VCaP (cell line): ENCODE data around the gene HMHB1.

Experiments
- H3K27ac ChIP-seq: fragments of 450-650 bp; 2 replicates; pipeline ENCODE4 v1.5.1; 2017
- TF ChIP-seq, protein P1 (sequence below): fragments of 450-650 bp; conservative IDR thresholded peaks from 2 replicates; pipeline ENCODE4 v1.5.1; 2017; ENCODE audit warnings: mild to moderate bottlenecking, moderate library complexity

The HMHB1 gene

DNA sequence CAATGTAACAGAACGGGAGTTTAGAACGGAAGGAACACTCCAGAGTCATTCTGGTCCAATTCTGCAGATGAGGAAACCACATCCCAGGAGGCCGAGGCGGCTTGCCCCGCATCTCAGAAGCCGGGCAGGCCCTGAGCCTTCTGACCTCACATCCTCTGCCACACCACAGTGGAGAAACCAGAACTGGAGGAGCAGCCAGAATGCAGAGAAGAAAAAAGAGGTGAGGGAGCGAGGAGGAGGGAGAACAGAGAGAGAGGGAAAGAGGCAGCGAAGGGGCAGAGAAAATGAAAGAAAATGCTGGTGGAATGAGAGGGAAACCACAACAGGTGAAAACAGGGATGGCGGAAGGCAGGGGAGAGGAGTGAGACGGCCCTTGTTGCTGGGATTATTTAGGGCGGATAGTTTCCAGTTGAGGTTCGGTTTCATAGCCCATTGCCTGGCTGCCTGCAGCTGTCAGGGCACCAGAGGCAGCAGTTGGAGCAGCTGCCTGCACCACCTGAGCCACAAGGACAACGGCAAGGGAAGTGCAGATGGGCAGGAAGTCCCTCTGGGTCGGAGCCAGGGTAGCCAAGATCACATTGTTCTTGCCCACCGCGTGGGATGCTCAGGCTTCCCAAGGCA, at the start of gene HMHB1:
Gene HMHB1, plus strand, starts transcription at position 77 of the 621 bp plus-strand sequence.
- TF ChIP-seq, protein P1, sequence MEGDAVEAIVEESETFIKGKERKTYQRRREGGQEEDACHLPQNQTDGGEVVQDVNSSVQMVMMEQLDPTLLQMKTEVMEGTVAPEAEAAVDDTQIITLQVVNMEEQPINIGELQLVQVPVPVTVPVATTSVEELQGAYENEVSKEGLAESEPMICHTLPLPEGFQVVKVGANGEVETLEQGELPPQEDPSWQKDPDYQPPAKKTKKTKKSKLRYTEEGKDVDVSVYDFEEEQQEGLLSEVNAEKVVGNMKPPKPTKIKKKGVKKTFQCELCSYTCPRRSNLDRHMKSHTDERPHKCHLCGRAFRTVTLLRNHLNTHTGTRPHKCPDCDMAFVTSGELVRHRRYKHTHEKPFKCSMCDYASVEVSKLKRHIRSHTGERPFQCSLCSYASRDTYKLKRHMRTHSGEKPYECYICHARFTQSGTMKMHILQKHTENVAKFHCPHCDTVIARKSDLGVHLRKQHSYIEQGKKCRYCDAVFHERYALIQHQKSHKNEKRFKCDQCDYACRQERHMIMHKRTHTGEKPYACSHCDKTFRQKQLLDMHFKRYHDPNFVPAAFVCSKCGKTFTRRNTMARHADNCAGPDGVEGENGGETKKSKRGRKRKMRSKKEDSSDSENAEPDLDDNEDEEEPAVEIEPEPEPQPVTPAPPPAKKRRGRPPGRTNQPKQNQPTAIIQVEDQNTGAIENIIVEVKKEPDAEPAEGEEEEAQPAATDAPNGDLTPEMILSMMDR, result no peak
- no peak within 1 kb of the TSS for H3K27ac ChIP-seq

DNA sequence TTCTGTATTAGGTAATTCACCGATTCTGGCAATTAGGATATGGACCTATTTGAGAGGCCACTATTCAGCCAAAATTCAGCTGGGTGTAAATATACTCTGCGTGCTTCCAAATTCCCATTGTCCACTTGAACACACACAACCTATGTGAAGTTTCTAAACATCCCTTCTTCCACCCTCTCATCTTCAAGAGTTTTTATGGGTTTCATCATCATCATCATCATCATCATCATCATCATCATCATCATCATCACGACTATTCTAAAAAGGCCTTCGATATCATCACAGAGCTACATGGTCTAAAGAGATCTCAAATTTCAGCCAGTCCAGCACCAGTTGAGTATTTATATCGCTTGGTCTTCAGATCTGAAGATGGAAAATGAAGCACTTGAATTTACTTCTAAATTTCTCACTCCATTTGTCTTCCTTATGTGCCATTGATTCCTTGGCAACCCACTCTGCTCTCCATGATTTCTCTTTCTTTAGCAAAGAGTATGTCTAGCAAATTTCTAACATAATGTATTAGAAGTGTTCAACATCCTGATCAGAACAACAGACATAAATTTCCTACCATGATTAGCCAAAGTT, 49.2 kb upstream of the HMHB1 start:
- TF ChIP-seq, protein P1, result no peak
- H3K27ac ChIP-seq, result no peak overlapping the region

DNA sequence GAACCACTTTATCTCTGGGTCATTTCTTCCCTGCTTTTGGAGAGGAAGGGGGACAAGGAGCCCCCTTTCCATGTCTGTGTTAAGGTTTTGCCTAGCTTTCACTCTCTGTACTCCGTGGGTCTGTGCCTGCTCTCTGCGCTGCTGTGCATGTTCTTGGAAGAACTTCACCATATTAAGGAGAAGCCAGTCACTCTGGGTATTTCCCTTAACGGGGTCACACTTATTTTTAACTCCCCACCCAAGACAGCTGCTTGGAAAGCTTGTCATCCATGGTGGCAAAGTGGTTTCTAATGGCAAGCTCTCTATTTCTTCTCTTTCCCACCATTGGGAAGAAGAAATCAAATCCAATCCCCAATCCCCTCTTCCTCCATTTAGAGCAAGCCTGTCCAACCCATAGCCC, 44.8 kb upstream of the HMHB1 start:
- TF ChIP-seq, protein P1, result no peak

DNA sequence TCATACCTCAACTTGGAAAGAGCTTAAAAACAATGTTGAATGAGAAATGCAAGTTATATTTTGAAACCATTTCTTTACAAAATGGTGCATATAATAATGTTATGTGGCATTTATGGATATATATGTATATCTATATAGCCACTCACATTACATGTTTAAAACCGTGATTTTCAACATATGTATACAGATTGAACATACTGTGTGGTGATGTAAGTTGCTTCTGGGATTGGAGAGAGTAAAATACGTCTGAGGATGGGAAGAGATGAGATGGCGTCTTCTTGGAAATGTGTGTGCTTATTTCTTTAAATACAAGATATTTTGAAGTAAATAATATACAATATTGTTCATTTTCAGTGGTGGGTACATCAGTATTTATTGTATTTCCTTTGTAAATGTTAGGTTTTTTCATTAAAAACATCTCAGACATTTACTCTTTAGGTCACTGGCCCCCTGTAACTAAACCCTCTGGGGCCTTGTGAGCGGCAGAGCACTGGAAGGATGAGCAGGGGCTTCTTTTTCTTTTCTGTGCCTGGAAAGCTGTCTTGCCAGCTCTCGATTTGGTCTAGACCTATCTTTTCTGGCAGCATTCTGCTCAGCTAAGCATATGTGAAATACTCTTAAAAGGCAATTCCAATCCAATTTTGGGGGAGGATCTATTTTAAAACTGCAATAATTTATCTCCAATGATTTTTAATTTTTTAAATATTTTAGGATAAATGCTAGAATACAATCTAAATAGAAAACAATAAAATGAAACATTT, 42.8 kb upstream of the HMHB1 start:
- H3K27ac ChIP-seq, result no peak overlapping the region
- TF ChIP-seq, protein P1, result no peak

More for the DNA sequence above, 44.8 kb upstream of the HMHB1 start:
- H3K27ac ChIP-seq, result no peak overlapping the region

GRCh38 chr5:143770450-143770849, 41.5 kb upstream of the HMHB1 start:
- TF ChIP-seq, protein P1, result no peak

GRCh38 chr5:143771189-143771588, 40.8 kb upstream of the HMHB1 start:
- H3K27ac ChIP-seq, result no peak overlapping the region
- TF ChIP-seq, protein P1, result no peak

More at GRCh38 chr5:143770450-143770849, 41.5 kb upstream of the HMHB1 start:
- no peak overlapping the region for H3K27ac ChIP-seq

- H3K27ac ChIP-seq, result no peak overlapping the region
- TF ChIP-seq, protein P1, result no peak
Measured at GRCh38 chr5:143771602-143772001, 40.4 kb upstream of the HMHB1 start.
